GM20000 (cell line): Measurements from ENCODE around the gene PNKP.

Source experiments
- DNase-seq: peaks from one replicate; pipeline ENCODE4 v3.0.0; 2012; ENCODE audit warnings: low spot score
- CTCF ChIP-seq: IDR thresholded peaks from 2 replicates; pipeline ENCODE4 v1.5.1; 2012; ENCODE audit warnings: mild to moderate bottlenecking, control low read depth; ENCODE audit errors: extremely low read depth, missing control alignments

Gene PNKP

GRCh38 chr19:49837425-49837824 lies 30.0 kb downstream of the PNKP start:
- no peak for DNase-seq
- no peak for TF ChIP-seq CTCF

- no peak for TF ChIP-seq CTCF
- DNase-seq, result no peak
These were observed 30.4 kb downstream of the PNKP start for GRCh38 chr19:49837009-49837310.

GRCh38 chr19:49836176-49837008 lies 31.0 kb downstream of the PNKP start:
- no peak for DNase-seq
- TF ChIP-seq CTCF, result no peak

GRCh38 chr19:49835562-49835961 lies 31.8 kb downstream of the PNKP start:
- no peak for TF ChIP-seq CTCF

GRCh38 chr19:49833599-49833998 lies 33.8 kb downstream of the PNKP start:
- DNase-seq, result no peak
- no peak for TF ChIP-seq CTCF

More at GRCh38 chr19:49835562-49835961, 31.8 kb downstream of the PNKP start:
- DNase-seq, result no peak

- DNase-seq, result no peak
- TF ChIP-seq CTCF, result no peak
These were observed 34.8 kb downstream of the PNKP start for GRCh38 chr19:49832556-49832955.

GRCh38 chr19:49831592-49831991 lies 35.8 kb downstream of the PNKP start:
- TF ChIP-seq CTCF, result no peak
- no peak for DNase-seq
